Measurements from ENCODE around the gene GNLY.
"Not testable (repeated sequence)": the region's sequence is repeated elsewhere in the genome, so short reads cannot be mapped to it uniquely, and the experiment has no call there.

Gene GNLY

DNA sequence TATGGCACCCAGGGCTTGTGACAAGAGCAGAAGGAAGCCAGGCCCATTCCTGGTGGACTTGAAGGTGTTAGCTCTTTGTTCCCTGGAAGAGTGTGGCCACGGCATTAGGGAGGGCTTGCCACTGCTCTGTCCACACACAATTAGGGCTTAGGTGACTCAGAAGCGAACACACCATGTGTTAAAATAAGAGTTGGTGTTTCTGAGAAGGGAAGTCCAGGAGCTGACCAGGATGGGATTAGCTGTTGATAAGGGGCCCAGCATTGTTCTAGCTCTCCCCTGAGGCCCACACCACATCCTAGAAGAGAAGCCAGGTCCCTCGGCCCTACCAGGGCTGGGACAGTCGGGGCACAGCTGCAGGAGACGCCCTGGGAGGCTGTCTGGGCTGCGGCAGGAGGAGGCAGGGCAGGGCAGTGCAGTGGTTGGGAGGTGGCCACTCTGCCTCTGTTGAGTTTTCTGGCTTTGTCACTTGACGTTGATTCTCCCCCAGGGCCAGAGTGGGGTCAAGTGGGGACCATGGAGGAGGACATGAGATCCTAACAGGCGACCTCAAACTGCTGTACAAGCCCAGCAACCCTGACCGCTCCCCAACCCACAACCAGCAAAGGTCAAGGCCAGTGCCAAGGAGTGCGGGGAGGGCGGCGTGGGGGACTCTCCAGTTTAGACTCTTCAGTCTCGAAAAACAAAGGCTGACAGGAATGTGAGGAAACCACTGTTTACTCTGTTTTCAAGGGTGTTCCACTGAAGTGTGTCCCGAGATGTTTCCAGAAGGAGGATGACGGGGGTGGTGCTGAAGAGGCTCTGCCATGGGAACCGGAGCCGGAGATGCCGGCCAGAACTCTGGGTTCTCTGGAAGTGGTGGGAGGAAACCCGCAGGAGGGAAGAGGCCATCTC lies 16.8 kb downstream of the GNLY start:
- no peak for DNase-seq (ENCODE audit: low read depth)

- DNase-seq (ENCODE audit: low read depth), result no peak
These were observed 17.5 kb downstream of the GNLY start for GRCh38 chr2:85711578-85712060.

GRCh38 chr2:85712336-85712735 lies 18.2 kb downstream of the GNLY start:
- DNase-seq (ENCODE audit: low read depth), result no peak

GRCh38 chr2:85712849-85713612 lies 18.9 kb downstream of the GNLY start:
- DNase-seq (ENCODE audit: low read depth), result no peak

- no peak for DNase-seq (ENCODE audit: low read depth)
These were observed 19.7 kb downstream of the GNLY start for GRCh38 chr2:85713836-85714235.

- DNase-seq (ENCODE audit: low read depth), result not testable (repeated sequence)
These were observed 20.3 kb downstream of the GNLY start for GRCh38 chr2:85714421-85714820.

DNA sequence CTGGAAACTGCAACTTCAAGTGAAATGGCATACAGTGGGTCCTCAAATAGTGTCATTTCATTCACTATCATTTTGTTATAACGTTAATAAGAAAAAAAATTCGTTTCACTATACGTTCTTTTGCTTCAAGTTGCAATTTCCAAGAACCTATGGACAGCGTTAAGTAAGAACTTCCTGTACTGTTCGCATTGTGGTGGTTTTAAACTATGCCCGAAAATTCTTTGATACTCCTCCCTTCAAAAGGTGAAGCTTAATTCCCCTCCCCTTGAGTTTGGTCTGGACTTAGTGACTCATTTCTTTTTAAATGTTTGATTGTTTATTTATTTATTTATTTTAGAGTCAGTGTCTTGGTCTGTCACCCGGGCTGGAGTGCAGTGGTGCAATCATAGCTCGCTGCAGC lies 20.7 kb downstream of the GNLY start:
- DNase-seq (ENCODE audit: low read depth), result no peak

GRCh38 chr2:85716346-85716914 lies 22.3 kb downstream of the GNLY start:
- no peak for DNase-seq (ENCODE audit: low read depth)

- DNase-seq (ENCODE audit: low read depth), result no peak
These were observed 23.3 kb downstream of the GNLY start for GRCh38 chr2:85717308-85718008.

DNA sequence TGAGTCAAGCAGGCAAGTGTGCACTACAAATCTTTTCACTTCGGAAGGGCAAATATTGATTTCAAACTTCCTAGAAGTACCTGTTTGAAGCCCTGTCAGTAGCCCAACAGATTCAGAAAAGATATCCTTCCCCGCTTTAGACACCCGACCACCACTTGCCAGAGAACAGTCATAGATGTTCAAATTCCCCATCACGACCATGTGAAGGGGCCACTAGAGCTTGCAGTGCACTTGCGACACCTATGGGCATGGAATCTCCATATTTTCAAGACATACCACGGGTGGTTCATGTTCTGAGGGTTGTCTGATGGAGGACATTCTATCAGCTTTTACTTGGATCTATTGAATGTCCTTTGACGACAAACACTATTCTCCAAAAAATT lies 23.8 kb downstream of the GNLY start:
- DNase-seq (ENCODE audit: low read depth), result no peak

DNA sequence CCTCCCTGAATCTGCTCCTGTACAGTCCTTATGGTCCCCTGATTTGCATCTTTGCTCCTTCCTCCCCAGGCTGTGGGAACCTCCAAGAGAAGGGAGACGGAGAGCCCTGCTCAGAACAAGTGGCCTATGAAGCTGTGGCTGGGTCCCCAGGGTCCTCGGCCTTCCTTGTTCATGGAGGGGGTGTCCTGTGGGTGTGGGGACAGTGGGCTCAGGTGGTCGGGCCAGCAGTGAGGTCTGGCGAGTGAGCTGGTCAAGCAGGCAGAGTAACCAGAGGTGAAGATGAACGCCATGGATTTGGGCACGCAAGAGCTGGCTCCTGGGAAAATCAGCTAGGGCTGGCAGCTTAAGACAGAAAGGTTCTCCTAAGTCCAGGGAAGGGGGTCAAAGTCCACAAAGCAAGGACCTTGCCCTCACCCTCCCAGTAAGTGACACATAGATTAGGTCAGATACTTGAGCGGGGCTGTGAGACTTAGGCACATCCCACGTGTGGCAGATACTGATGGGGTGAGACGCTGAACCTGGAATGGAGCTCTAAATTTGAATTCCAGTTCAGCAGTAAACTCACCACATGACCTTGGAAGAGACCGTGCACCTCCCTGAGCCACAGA lies 24.8 kb downstream of the GNLY start:
- no peak for DNase-seq (ENCODE audit: low read depth)

DNA sequence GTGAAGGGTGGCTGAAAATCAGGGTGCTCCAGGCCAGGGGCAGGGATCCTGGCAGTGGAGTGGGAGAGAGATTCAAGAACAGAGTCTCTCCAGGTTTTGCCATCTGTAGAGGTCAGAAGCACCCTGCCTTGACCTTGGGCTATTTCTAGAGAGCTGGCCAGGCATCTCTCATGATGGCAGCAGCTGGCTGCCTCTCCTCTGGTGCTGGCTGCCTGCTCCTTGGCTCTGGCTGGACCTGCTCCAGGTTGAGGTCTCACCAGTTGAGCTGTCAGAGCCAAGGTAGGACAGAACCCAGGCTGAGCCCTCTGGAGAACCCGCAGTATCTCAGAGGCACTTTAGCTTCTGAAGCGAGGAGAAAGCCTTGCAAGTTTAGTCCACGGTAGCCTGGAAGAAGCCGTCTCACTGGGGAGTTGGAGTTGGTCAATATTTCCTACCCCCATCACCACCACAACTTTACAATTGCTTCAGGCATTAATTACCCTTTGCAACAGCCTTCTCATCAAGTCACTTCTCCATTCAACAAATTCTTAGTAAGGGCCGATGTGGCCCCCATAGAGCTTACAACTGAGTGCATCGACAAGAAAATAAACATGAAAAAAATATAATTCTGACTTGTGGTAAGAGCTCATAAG lies 25.6 kb downstream of the GNLY start:
- DNase-seq (ENCODE audit: low read depth), result no peak

- no peak for DNase-seq (ENCODE audit: low read depth)
These were observed 26.4 kb downstream of the GNLY start for GRCh38 chr2:85720533-85720932.

DNA sequence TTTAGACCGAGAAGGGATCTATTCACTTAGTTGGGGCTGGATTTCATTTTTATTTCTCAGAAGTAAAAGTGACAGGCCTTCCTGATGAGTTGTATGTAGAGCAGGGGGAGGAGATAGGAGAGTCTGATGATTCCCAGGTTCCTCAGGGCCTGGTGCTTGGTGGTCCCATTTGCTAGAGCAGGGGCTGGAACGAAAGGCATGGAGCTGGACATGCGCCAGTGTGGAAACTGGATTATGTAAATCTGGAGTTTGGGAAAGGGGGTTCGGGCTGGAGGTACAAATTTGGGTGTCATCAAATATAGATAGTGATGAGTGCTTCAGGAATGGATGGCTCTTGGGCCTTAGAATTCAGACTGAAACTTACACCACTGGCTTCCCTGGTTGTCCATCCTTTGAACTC lies 27.5 kb downstream of the GNLY start:
- DNase-seq (ENCODE audit: low read depth), result no peak

GRCh38 chr2:85722519-85722918 lies 28.4 kb downstream of the GNLY start:
- DNase-seq (ENCODE audit: low read depth), result no peak

- no peak for DNase-seq (ENCODE audit: low read depth)
These were observed 29.7 kb downstream of the GNLY start for GRCh38 chr2:85723707-85724360.

- no peak for DNase-seq (ENCODE audit: low read depth)
These were observed 30.6 kb downstream of the GNLY start for GRCh38 chr2:85724731-85725181.

- no peak for DNase-seq (ENCODE audit: low read depth)
These were observed 31.3 kb downstream of the GNLY start for GRCh38 chr2:85725451-85725850.

DNA sequence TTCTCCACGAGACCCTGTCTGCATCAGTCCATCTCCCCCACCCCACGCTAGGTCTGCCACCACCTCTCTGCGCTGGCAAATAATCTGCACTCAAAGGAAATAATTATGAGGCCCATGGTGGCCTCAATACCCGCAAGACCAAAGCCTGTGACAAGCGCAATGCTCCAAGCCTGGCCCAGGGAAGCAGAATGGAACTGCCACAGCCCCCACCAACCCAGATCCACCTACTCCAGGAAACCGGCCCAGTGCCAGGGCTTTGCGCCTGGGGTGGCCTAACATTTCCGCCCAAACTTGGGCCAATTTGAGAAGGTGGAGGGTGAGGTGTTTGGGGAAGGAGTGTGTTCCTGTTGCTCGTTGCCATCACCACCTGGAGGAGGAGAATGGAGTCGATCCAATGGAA lies 33.6 kb downstream of the GNLY start:
- no peak for DNase-seq (ENCODE audit: low read depth)

- no peak for DNase-seq (ENCODE audit: low read depth)
These were observed 34.2 kb downstream of the GNLY start for GRCh38 chr2:85728342-85728741.

Data from stimulated activated CD4-positive, alpha-beta T cell treated with anti-CD3 and anti-CD28 coated beads, Interleukin-2, amount 100 ng/mL, for 4 hours (primary cell).